Transverse colon (tissue), 4 donors: Measurements from ENCODE around the gene PASD1. TPM values are rescaled to one million over a fixed set of nuclear protein-coding genes. Genes with fewer than 3 reads are reported as not detected.

ENCODE experiments used
- DNase-seq: peaks from one replicate; pipeline ENCODE4 v3.0.0-alpha.2; 2019
- H3K27ac ChIP-seq, 4 donors: fragments of 200-600 bp; sonication (generic); 2 replicates each; pipeline ENCODE4 v1.5.1; 2016 to 2018; ENCODE audit warnings: inconsistent platforms in 4 of 4
- H3K27me3 ChIP-seq: fragments of 200-600 bp; sonication (generic); 2 replicates; pipeline ENCODE4 v1.5.1; 2017; ENCODE audit warnings: inconsistent platforms
- H3K36me3 ChIP-seq, 4 donors: fragments of 200-600 bp; sonication (generic); 2 replicates each; pipeline ENCODE4 v1.5.1; 2017 to 2019; ENCODE audit warnings: inconsistent platforms in 4 of 4
- H3K4me1 ChIP-seq, 4 donors: fragments of 200-600 bp; sonication (generic); 2 replicates each; pipeline ENCODE4 v1.5.1; 2017 to 2020; ENCODE audit warnings: inconsistent platforms in 4 of 4
- H3K4me3 ChIP-seq, 4 donors: fragments of 200-600 bp; sonication (generic); 1 replicate in 1 of 4; 2 replicates in 3 of 4; pipeline versions ENCODE4 v1.5.1 to v1.6.1; 2017 to 2019; ENCODE audit warnings: inconsistent platforms in 4 of 4
- H3K9me3 ChIP-seq, 2 donors: fragments of 200-600 bp; sonication (generic); 2 replicates each; pipeline ENCODE4 v1.5.1; 2017 to 2019; ENCODE audit warnings: inconsistent platforms in 2 of 2
- EP300 ChIP-seq: sonication (generic); formaldehyde crosslinking; IDR thresholded peaks from one replicate; pipeline ENCODE4 v1.6.1; 2017; ENCODE audit warnings: antibody characterized with exemption, low read depth
- POLR2A ChIP-seq: fragments of 450-650 bp; IDR thresholded peaks from one replicate; pipeline ENCODE4 v1.6.1; 2016; ENCODE audit warnings: antibody characterized with exemption, mild to moderate bottlenecking, moderate library complexity
- POLR2AphosphoS5 ChIP-seq, 3 donors: sonication (generic); formaldehyde crosslinking; IDR thresholded peaks; one replicate each; pipeline ENCODE4 v1.6.1; 2016; ENCODE audit warnings: antibody characterized with exemption in 3 of 3
- WGBS, 2 donors: methylation state at CpG; one replicate each; pipeline ENCODE4 v1.1.5; 2018; ENCODE audit warnings: low coverage in 1 of 2; 5-methylcytosine and 5-hydroxymethylcytosine counted together
- in situ Hi-C, 4 donors: fragments of 200-750 bp; cut with MboI; loops; one replicate each; pipeline versions ENCODE4 v1.15.0 to v1.15.1; 2017; ENCODE audit warnings: low sequenced_read_pairs in 3 of 4, low pct_ligation_motif_present in 1 of 4, low pct_unique_long_range_greater_than_20kb in 1 of 4
- intact Hi-C: fragments of 100-400 bp; cut with DNase I; formaldehyde crosslinking; loops from one replicate; pipeline ENCODE4 v1.15.1; 2023; ENCODE audit warnings: low total_unique reads
- total RNA-seq, 4 donors: library from RNA; depleted of rRNA; stranded (reverse); fragments of >200 nt; gene quantifications; one replicate each; pipeline ENCODE4 v1.1.0, GENCODE V29; 2016
- TF ChIP-seq, protein P1 (sequence below), 5 experiments: fragments of 200-600 bp in 3 of 5; fragments of 450-650 bp in 2 of 5; sonication (generic) in 3 of 5; IDR thresholded peaks; 1 replicate in 2 of 5; 2 replicates in 3 of 5; pipeline ENCODE4 v1.5.1; 2016 to 2017; ENCODE audit warnings: antibody characterized with exemption in 5 of 5, inconsistent platforms in 3 of 5, mild to moderate bottlenecking in 2 of 5, moderate library complexity in 1 of 5

Gene PASD1, protein sequence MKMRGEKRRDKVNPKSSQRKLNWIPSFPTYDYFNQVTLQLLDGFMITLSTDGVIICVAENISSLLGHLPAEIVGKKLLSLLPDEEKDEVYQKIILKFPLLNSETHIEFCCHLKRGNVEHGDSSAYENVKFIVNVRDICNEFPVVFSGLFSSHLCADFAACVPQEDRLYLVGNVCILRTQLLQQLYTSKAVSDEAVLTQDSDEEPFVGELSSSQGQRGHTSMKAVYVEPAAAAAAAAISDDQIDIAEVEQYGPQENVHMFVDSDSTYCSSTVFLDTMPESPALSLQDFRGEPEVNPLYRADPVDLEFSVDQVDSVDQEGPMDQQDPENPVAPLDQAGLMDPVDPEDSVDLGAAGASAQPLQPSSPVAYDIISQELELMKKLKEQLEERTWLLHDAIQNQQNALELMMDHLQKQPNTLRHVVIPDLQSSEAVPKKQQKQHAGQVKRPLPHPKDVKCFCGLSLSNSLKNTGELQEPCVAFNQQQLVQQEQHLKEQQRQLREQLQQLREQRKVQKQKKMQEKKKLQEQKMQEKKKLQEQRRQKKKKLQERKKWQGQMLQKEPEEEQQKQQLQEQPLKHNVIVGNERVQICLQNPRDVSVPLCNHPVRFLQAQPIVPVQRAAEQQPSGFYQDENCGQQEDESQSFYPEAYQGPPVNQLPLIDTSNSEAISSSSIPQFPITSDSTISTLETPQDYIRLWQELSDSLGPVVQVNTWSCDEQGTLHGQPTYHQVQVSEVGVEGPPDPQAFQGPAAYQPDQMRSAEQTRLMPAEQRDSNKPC
- total RNA-seq = not detected

DNA sequence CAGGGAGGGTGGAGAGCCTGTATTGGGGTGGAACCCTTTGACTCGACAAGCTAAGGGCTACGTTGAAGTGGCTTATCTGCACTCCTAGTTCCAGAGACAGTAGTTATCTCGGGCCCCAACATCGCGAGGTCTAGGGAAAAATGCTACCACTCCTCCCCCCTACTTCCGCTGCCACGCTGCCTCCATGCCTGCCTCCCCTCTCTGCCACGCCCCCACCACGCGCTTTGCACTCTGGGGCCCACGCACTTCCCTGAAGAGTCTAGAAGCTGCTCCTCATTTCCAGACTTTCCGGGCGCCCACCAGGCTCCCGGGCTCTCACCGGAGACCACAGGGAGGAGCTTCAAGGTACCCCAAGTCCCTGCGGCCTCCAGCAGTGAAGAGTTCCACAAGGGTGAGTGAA is at the start of gene PASD1:
PASD1 (plus strand) TSS at position 227 of the 400 bp plus-strand sequence. CDS start 37,879 bp downstream, outside the sequence.
- WGBS, 2 donors = 94% methylated on average over 16 of the region's 16 CpGs; no CpG with 5 or more reads in 1 of the 2 donors
- TF ChIP-seq POLR2A (no peak), POLR2AphosphoS5 (IDR thresholded peaks at IDR 0.05) (no peak), EP300 (no peak)
- TF ChIP-seq, protein P1, sequence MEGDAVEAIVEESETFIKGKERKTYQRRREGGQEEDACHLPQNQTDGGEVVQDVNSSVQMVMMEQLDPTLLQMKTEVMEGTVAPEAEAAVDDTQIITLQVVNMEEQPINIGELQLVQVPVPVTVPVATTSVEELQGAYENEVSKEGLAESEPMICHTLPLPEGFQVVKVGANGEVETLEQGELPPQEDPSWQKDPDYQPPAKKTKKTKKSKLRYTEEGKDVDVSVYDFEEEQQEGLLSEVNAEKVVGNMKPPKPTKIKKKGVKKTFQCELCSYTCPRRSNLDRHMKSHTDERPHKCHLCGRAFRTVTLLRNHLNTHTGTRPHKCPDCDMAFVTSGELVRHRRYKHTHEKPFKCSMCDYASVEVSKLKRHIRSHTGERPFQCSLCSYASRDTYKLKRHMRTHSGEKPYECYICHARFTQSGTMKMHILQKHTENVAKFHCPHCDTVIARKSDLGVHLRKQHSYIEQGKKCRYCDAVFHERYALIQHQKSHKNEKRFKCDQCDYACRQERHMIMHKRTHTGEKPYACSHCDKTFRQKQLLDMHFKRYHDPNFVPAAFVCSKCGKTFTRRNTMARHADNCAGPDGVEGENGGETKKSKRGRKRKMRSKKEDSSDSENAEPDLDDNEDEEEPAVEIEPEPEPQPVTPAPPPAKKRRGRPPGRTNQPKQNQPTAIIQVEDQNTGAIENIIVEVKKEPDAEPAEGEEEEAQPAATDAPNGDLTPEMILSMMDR (IDR thresholded peaks at IDR 0.05) = no peak
- H3K9me3 ChIP-seq = no peaks in the 10 kb centered on the region
- no peak for DNase-seq
- H3K27me3 ChIP-seq = no peaks in the 10 kb centered on the region
- in situ Hi-C loops = no loop called here
- no peak within 1 kb of the TSS for H3K4me3 ChIP-seq
- no peaks in the 10 kb centered on the region for H3K4me1 ChIP-seq
- no peak within 1 kb of the TSS for H3K27ac ChIP-seq
- intact Hi-C loops = no loop called here
- no peaks in the 10 kb centered on the region for H3K36me3 ChIP-seq

DNA sequence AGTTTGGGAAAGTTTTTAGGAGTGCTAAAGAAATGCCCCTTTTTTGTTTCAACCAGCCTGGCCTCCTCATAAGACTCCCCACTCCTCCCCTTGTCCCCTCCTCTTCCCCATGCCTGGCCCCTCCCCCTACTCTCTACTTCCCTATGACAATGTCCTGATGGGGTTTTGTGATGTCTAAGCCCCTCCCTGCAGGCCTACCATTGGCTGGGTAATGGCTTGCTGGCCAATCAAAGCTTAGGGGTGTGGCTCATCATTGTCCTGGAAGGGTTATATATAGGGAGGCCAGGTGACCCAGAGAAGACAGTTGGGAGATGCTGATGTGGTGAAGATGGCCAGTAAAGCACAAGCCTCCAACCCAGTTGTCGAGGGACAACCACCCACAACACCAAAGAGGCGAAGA is 48.2 kb upstream of the PASD1 start:
- Histone ChIP-seq H3K27me3 (no peaks in the 10 kb centered on the region), H3K27ac (no peak overlapping the region), H3K36me3 (no peaks in the 10 kb centered on the region), H3K4me1 (no peaks in the 10 kb centered on the region), H3K4me3 (no peak overlapping the region), H3K9me3 (no peaks in the 10 kb centered on the region)
- intact Hi-C loops = no loop called here
- WGBS, 2 donors = 65% methylated on average over 2 of the region's 2 CpGs; no CpG with 5 or more reads in 1 of the 2 donors
- TF ChIP-seq, protein P1 (IDR thresholded peaks at IDR 0.05) = no peak
- TF ChIP-seq POLR2A = no peak
- no peak for TF ChIP-seq POLR2AphosphoS5 (IDR thresholded peaks at IDR 0.05)
- no peak for TF ChIP-seq EP300
- in situ Hi-C loops = no loop called here
- DNase-seq = no peak

DNA sequence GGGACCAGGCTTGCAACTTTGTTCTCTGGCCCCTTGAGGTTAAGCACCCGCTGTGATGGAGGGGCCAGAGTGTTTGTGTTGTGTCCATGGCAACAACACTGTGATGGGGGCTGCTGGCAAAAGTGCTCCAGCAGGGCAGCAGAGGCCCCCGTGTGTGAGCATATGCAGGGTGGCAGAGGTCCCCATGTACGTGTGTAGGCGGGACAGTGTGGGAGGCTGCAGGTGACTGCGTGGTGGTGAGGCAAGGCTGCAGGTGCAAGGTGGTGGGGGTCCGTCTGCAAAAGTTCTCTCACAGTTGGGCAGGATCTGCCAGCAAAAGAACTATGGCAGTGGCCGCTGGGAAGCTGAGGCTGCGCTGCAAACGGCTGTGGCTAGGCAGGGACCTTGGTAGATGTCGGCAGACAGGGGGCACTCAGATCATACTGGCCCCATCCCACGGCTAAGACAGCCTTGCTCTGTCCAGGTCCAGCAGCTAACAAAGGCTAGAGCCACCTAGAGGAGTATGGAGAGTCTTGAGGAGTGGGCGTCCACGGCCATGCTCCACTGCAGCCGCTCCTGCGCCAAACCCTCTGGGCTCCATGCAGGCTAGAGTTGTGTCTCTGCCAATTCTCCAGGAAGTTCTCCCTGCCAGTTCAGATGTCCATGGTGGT is 46.8 kb upstream of the PASD1 start:
- Histone ChIP-seq H3K27me3 (no peaks in the 10 kb centered on the region), H3K4me3 (no peak overlapping the region), H3K9me3 (no peaks in the 10 kb centered on the region), H3K36me3 (no peaks in the 10 kb centered on the region), H3K4me1 (no peaks in the 10 kb centered on the region), H3K27ac (no peak overlapping the region)
- no peak for TF ChIP-seq POLR2A
- TF ChIP-seq, protein P1 (IDR thresholded peaks at IDR 0.05) = no peak
- TF ChIP-seq POLR2AphosphoS5 (IDR thresholded peaks at IDR 0.05) = no peak
- TF ChIP-seq EP300 = no peak
- no peak for DNase-seq
- 72 to 100% methylated on average over 1 to 15 of the region's 15 CpGs for WGBS, 2 donors
- intact Hi-C loops (no loop called here), in situ Hi-C loops (no loop called here)

DNA sequence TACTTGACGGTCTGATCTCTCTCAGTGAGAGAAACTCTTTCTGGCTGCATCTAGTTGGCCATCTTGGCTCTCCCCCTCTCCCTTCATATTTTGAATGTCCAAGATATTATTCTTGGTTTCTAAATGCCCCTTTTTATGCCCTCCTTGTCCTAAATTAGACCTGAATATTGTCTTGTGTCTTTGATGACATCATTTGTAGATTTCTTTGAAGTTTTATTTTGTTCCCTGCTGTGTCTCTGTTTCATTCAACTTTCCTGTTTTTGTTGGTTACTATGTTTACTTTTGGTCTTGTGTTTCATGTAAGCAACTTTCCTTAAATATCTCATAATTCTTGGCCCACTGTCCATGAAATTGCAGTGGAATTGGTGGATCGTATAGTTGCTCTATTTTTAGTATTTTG is 46.1 kb upstream of the PASD1 start:
- WGBS, 2 donors = 0 to 55% methylated on average over 1 to 2 of the region's 2 CpGs
- H3K36me3 ChIP-seq = no peaks in the 10 kb centered on the region
- no peaks in the 10 kb centered on the region for H3K27me3 ChIP-seq
- intact Hi-C loops = no loop called here
- no peak for DNase-seq
- no peaks in the 10 kb centered on the region for H3K9me3 ChIP-seq
- in situ Hi-C loops = no loop called here
- no peaks in the 10 kb centered on the region for H3K4me1 ChIP-seq
- no peak overlapping the region for H3K4me3 ChIP-seq
- no peak overlapping the region for H3K27ac ChIP-seq
- TF ChIP-seq POLR2AphosphoS5 (IDR thresholded peaks at IDR 0.05) = no peak
- TF ChIP-seq POLR2A = no peak
- TF ChIP-seq, protein P1 (IDR thresholded peaks at IDR 0.05) = no peak
- no peak for TF ChIP-seq EP300
